Epithelial cell of esophagus (primary cell): Measurements from ENCODE around the gene ELF3.

Experiments
- DNase-seq: peaks from one replicate; pipeline ENCODE4 v3.0.0; 2010; ENCODE audit warnings: low read depth
- H3K4me3 ChIP-seq: 2 replicates; pipeline ENCODE4 v1.5.1; 2011; ENCODE audit warnings: mild to moderate bottlenecking, low read length, control low read depth
- CTCF ChIP-seq: IDR thresholded peaks from 2 replicates; pipeline ENCODE4 v1.5.1; 2011; ENCODE audit warnings: low read depth, mild to moderate bottlenecking, low read length, control low read depth, inconsistent platforms; ENCODE audit not compliant: insufficient read depth; ENCODE audit errors: missing control alignments

The ELF3 gene

GRCh38 chr1:202036595-202037387, 26.4 kb downstream of the ELF3 start:
- DNase-seq = no peak
- TF ChIP-seq CTCF = no peak
- H3K4me3 ChIP-seq = no peak overlapping the region

GRCh38 chr1:202037706-202038296, 27.4 kb downstream of the ELF3 start:
- TF ChIP-seq CTCF = no peak
- no peak overlapping the region for H3K4me3 ChIP-seq
- DNase-seq = peak; percentile 81

- DNase-seq = no peak
- TF ChIP-seq CTCF = no peak
- H3K4me3 ChIP-seq = no peak overlapping the region
Measured at GRCh38 chr1:202038688-202039346, 28.4 kb downstream of the ELF3 start.

GRCh38 chr1:202045705-202046104, 35.3 kb downstream of the ELF3 start:
- DNase-seq = no peak
- H3K4me3 ChIP-seq = no peak overlapping the region
- no peak for TF ChIP-seq CTCF

- TF ChIP-seq CTCF = no peak
- no peak overlapping the region for H3K4me3 ChIP-seq
- DNase-seq = peak; percentile 87
Measured at GRCh38 chr1:202046227-202046626, 35.8 kb downstream of the ELF3 start.

- H3K4me3 ChIP-seq = no peak overlapping the region
- peak; percentile 89 for DNase-seq
- no peak for TF ChIP-seq CTCF
Measured at GRCh38 chr1:202046748-202047708, 36.6 kb downstream of the ELF3 start.
